CD4-positive, alpha-beta T cell (primary cell): Measurements from ENCODE around the gene SMURF2. TPM values are rescaled to one million over a fixed set of nuclear protein-coding genes. Genes with fewer than 3 reads are reported as not detected.
A peak's percentile ranks its signal among the peaks of the same experiment; 100 is the strongest.

Experiments used
- ATAC-seq: fragments of 200-7000 bp; cut with Tn5 transposase; one replicate; pipeline ENCODE4 v1.10.0; 2022; ENCODE audit warnings: mild to moderate bottlenecking; ENCODE audit not compliant: poor library complexity
- CTCF ChIA-PET: fragments of 350-600 bp; sonication (Branson Sonifier 250); formaldehyde crosslinking; loops from one replicate; lab custom pipeline; 2021; ENCODE audit warnings: antibody characterized with exemption, inconsistent platforms; lab: Charles Lee
- POLR2A ChIA-PET: fragments of 350-600 bp; sonication (Branson Sonifier 250); formaldehyde crosslinking; loops from one replicate; lab custom pipeline; 2021; ENCODE audit warnings: antibody characterized with exemption, inconsistent platforms; lab: Charles Lee
- DNase-seq, 14 experiments: peaks; one replicate each; pipeline ENCODE4 v3.0.0-alpha.2; 2013 to 2020; ENCODE audit warnings: mixed read lengths in 2 of 14
- H3K27ac ChIP-seq, 2 donors: one replicate each; pipeline versions ENCODE4 v1.5.1 to v1.7.0; 2013; ENCODE audit warnings: low read length in 2 of 2, low read depth in 1 of 2, mild to moderate bottlenecking in 1 of 2
- H3K27me3 ChIP-seq, 2 experiments: 1 replicate in 1 of 2; 2 replicates in 1 of 2; pipeline versions ENCODE4 v1.6.1 to v1.7.0; 2013; ENCODE audit warnings: low read length in 2 of 2, control low read depth in 1 of 2, mild to moderate bottlenecking in 1 of 2, moderate library complexity in 1 of 2; ENCODE audit not compliant: insufficient read depth in 2 of 2, control insufficient read depth in 1 of 2
- H3K36me3 ChIP-seq: one replicate; pipeline ENCODE4 v1.6.1; 2013; ENCODE audit warnings: low read length, control low read depth; ENCODE audit not compliant: insufficient read depth
- H3K4me1 ChIP-seq: one replicate; pipeline ENCODE4 v1.6.1; 2013; ENCODE audit warnings: low read length, control low read depth; ENCODE audit not compliant: insufficient read depth
- H3K4me3 ChIP-seq: one replicate; pipeline ENCODE4 v1.5.1; 2013; ENCODE audit warnings: mild to moderate bottlenecking, low read length, moderate library complexity
- H3K9me3 ChIP-seq, 2 experiments: 1 replicate in 1 of 2; 2 replicates in 1 of 2; pipeline versions ENCODE4 v1.6.1 to v1.7.0; 2013; ENCODE audit warnings: low read length in 2 of 2, mild to moderate bottlenecking in 2 of 2, control low read depth in 1 of 2, moderate library complexity in 1 of 2; ENCODE audit not compliant: control insufficient read depth in 1 of 2, insufficient read depth in 1 of 2
- H3K27ac Mint-ChIP-seq: one replicate; pipeline ENCODE4 v1.8.0; 2020; ENCODE audit warnings: mixed read lengths
- H3K27me3 Mint-ChIP-seq: one replicate; pipeline ENCODE4 v1.8.0; 2021; ENCODE audit warnings: mixed read lengths
- H3K36me3 Mint-ChIP-seq: one replicate; pipeline ENCODE4 v1.8.0; 2021; ENCODE audit warnings: low read depth, mixed read lengths
- H3K4me1 Mint-ChIP-seq: one replicate; pipeline ENCODE4 v1.8.0; 2021; ENCODE audit warnings: low read depth, mixed read lengths
- H3K4me3 Mint-ChIP-seq: one replicate; pipeline ENCODE4 v1.8.0; 2020; ENCODE audit warnings: mild to moderate bottlenecking, mixed read lengths
- H3K9me3 Mint-ChIP-seq: one replicate; pipeline ENCODE4 v1.8.0; 2020; ENCODE audit warnings: mixed read lengths
- CTCF ChIP-seq: fragments of 200-600 bp; IDR thresholded peaks from one replicate; pipeline ENCODE4 v1.8.0; 2022; ENCODE audit warnings: antibody characterized with exemption, mild to moderate bottlenecking
- intact Hi-C, 2 experiments: fragments of 100-400 bp; cut with DNase I in 1 of 2; cut with micrococcal nuclease in 1 of 2; formaldehyde crosslinking; loops; one replicate each; pipeline versions ENCODE4 v1.15.1 to v1.9.0; 2023 to 2025; cut with DNase I, micrococcal nuclease
- total RNA-seq, 174 experiments: library from RNA in 2 of 174; stranded (reverse) in 2 of 174; gene quantifications; one replicate each; pipeline ENCODE4 v1.2.3 and lab custom pipeline; 2021 to 2026

The SMURF2 gene
- total RNA-seq, 2 experiments from 2014 or later, result 28.0 to 29.7 TPM

- ChIA-PET POLR2A (no interaction called here), CTCF (no interaction called here)
- Mint-ChIP-seq H3K4me3 (peak overlapping the region; percentile 23), H3K27me3 (no peaks in the 10 kb centered on the region), H3K9me3 (no peaks in the 10 kb centered on the region), H3K27ac (peak overlapping the region; percentile 80), H3K4me1 (peaks cover 43% of the 10 kb centered on the region), H3K36me3 (no peaks in the 10 kb centered on the region)
- Histone ChIP-seq H3K27ac (no peak overlapping the region), H3K9me3 (no peaks in the 10 kb centered on the region), H3K4me1 (peaks cover 44% of the 10 kb centered on the region), H3K4me3 (no peak overlapping the region), H3K36me3 (no peaks in the 10 kb centered on the region), H3K27me3 (no peaks in the 10 kb centered on the region)
- no peak for ATAC-seq
- intact Hi-C loops, result no loop called here
- DNase-seq, result peak in 1 of 14 experiments; percentile 17
- no peak for TF ChIP-seq CTCF
Observed at GRCh38 chr17:64706224-64707049, 44.3 kb upstream of the SMURF2 start.

- no peaks in the 10 kb centered on the region for H3K27me3 ChIP-seq
- H3K9me3 Mint-ChIP-seq, result no peaks in the 10 kb centered on the region
- no peaks in the 10 kb centered on the region for H3K27me3 Mint-ChIP-seq
- intact Hi-C loops, result no loop called here
- no peak overlapping the region for H3K4me3 Mint-ChIP-seq
- no peak overlapping the region for H3K27ac Mint-ChIP-seq
- H3K27ac ChIP-seq, result no peak overlapping the region
- POLR2A ChIA-PET, result no interaction called here
- no peak overlapping the region for H3K4me3 ChIP-seq
- H3K4me1 ChIP-seq, result peaks cover 11% of the 10 kb centered on the region
- peaks cover 15% of the 10 kb centered on the region for H3K4me1 Mint-ChIP-seq
- CTCF ChIA-PET, result no interaction called here
- TF ChIP-seq CTCF, result no peak
- H3K36me3 ChIP-seq, result no peaks in the 10 kb centered on the region
- H3K36me3 Mint-ChIP-seq, result no peaks in the 10 kb centered on the region
- ATAC-seq, result no peak
- no peaks in the 10 kb centered on the region for H3K9me3 ChIP-seq
- DNase-seq, result no peak
Observed at GRCh38 chr17:64702815-64703214, 40.7 kb upstream of the SMURF2 start.

- CTCF ChIA-PET, result no interaction called here
- H3K36me3 Mint-ChIP-seq, result no peaks in the 10 kb centered on the region
- TF ChIP-seq CTCF, result no peak
- no peak for ATAC-seq
- DNase-seq, result no peak
- Histone ChIP-seq H3K36me3 (no peaks in the 10 kb centered on the region), H3K27me3 (no peaks in the 10 kb centered on the region), H3K27ac (no peak overlapping the region), H3K4me1 (no peaks in the 10 kb centered on the region), H3K9me3 (no peaks in the 10 kb centered on the region), H3K4me3 (no peak overlapping the region)
- H3K27ac Mint-ChIP-seq, result no peak overlapping the region
- no peaks in the 10 kb centered on the region for H3K27me3 Mint-ChIP-seq
- H3K9me3 Mint-ChIP-seq, result no peaks in the 10 kb centered on the region
- no peak overlapping the region for H3K4me3 Mint-ChIP-seq
- intact Hi-C loops, result no loop called here
- H3K4me1 Mint-ChIP-seq, result no peaks in the 10 kb centered on the region
- POLR2A ChIA-PET, result no interaction called here
Observed at GRCh38 chr17:64698725-64699124, 36.6 kb upstream of the SMURF2 start.
